ENCODE measurements around the gene S100PBP.
A peak's percentile ranks its signal among the peaks of the same experiment; 100 is the strongest.
"Not testable (repeated sequence)": the region's sequence is repeated elsewhere in the genome, so short reads cannot be mapped to it uniquely, and the experiment has no call there.

The S100PBP gene

DNA sequence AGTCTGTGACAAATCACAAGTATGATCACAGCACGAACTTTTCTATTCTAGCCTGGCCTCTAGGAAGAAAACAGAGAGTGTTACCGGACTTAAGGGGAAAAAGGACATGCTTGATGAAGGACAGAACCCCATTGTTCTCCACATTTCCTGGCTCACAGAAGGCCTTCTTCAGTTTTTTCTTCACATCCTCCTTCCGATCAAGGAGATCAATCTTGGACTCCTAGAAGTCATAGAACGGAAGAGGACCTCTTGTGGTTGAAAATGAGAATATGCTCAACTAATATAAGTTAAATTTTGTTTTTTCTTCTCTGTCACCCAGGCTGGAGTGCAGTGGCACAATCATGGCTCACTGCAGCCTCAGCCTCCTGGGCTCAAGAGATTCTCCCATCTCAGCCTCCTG is 30.6 kb upstream of the S100PBP start:
- no peak for DNase-seq
- no peak for ATAC-seq

DNA sequence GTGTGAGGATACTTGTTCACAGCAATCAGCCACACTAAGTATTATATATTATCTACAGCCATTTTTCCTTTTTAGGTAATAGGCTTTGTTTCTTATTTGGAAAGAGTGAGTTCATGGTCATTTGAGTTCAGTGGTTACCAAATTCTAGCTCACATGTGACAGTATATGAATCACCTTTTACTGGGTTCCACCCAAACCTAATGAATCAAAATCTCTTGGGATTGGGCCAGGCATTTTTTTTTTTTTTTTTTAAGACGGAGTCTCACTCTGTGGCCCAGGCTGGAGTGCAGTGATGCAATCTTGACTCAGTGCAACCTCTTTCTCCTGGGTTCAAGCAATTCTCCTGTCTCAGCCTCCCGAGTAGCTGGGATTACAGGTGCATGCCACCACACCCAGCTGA is 28.1 kb upstream of the S100PBP start:
- ATAC-seq: peak; percentile 52
- DNase-seq: not testable (repeated sequence)

DNA sequence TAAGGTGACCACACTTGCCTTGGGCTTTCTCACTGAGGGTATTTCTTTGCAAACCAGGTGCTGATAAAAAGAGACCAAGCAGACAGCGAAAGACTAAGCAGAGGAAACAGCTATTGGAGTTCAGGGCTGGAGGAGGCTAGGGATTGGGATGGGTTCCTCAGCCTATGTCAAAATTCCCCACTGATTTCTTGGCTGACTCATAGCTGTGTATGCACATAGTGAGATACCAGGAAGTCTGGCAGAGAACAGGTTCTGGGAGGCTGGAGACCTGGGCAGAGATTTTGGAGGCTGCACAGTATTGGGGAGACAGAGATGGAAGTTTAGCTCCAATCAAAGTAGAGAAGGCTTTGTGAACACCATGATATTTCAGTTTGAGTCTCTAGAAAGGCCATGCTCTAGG is 25.6 kb upstream of the S100PBP start:
- ATAC-seq (no peak), DNase-seq (no peak)

DNA sequence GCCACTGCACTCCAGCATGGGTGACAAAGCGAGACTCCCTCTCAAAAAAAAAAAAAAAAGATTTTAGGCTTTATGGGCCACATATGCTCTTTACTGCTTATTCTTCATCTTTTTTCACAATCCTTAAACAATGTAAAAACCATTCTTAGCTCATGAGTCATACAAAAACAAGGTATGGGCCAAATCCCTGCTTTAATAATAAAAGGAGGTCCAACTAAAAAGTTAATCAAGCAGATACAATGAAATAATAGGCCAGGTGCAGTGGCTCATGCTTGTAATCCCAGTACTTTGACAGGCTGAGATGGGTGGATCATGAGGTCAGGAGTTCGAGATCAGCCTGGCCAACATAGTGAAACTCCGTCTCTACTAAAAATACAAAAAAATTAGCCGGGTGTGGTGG is 21.7 kb upstream of the S100PBP start:
- DNase-seq, ATAC-seq: not testable (repeated sequence)

DNA sequence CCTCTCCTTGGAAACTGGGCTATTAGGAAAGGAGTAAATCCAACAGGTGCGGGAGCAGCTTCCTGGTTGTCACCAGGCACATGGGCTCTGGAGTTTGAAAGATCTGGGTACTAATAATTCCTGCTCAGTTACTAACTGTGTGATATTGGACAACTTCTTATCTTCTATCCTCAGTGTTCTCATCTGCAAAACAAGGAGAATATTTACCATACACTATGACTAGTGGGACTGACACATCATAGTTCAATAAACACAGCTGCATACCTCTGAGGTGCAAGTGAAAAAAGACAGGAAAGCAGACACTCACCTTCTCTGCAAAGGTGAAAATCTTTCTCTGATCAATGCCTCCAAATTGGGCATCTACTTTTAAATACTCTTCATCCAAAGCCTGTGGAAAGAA is 20.0 kb upstream of the S100PBP start:
- ATAC-seq (no peak), DNase-seq (no peak)

DNA sequence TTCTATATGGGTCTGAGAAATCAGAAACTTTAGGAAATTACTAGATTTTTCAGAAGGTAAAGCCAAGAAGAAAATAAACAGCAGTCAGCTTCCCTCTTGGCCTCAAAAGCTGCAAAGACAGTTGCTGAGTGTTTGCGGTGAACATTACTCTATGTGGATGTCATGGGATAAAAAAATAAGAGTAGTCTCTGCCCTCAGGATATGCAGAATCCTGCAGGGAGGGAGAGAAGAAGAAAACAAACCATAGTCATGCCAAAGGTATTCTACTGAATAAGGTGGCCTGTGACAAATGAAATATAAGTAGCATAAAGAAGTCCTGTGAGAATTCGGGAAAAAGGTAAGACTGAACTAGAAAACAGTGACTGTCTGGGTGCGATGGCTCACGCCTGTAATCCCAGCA is 19.3 kb upstream of the S100PBP start:
- ATAC-seq: no peak

DNA sequence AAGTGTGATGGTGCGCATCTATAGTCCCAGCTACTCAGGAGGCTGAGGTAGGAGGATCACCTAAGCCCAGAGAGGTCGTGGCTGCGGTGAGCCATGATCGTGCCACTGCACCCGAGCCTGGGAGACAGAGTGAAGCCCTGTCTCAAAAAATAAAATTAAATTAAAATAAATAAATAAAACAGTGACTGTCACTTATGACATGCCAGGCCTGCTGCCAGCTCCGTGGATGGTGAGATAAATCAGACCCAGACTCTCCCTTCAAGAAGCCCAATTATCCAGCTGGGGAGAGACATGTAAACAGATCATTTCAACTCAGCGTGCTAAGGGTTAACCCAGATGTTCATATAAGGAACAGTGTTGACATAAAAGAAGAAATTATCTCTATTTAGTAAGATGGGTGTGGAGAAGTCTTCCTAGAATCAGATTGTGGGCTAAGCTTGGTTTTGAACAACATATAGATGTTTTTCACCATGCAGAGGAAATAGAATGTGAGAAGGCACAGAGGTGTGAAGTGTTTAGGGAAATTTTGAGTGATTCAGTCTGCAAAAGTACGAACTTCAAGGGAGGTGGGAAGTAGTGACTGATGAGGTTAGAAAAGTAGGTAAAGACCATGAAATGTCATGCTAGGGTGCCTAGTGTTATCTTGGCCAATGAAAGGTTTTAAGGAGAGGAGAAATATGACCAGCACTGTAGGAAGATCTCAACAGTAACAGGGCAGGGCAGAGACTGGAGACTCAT is 18.6 kb upstream of the S100PBP start:
- ATAC-seq (peak; percentile 90), DNase-seq (peak; percentile 13)

More for the DNA sequence above, 19.3 kb upstream of the S100PBP start:
- DNase-seq: no peak

DNA sequence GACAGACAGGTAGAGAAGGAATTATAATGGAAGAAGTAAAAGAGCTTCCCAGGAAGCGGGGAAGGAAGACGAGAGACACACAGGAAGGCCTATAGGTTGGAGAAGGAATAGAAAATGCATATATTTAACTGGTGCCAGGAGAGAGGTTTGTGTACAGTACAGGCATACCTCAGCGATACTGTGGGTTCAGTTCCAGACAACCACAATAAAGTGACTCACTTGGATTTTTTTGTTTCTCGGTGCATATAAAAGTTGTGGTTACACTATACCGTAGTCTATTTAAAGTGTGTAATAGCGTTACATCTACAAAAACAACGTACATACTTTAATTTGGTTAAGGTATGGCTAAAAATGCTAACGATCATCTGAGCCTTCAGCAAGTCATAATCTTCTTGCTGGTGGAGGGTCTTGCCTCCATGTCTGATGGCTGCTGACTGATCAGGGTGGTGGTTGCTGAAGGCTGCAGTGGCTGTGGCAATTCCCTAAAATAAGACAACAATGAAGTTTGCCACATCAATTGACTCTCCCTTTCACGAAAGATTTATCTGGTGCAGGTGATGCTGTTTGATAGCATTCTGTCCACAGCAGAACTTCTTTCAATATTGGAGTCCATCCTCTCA is 16.2 kb upstream of the S100PBP start:
- DNase-seq: peak; percentile 27
- peak; percentile 74 for ATAC-seq

DNA sequence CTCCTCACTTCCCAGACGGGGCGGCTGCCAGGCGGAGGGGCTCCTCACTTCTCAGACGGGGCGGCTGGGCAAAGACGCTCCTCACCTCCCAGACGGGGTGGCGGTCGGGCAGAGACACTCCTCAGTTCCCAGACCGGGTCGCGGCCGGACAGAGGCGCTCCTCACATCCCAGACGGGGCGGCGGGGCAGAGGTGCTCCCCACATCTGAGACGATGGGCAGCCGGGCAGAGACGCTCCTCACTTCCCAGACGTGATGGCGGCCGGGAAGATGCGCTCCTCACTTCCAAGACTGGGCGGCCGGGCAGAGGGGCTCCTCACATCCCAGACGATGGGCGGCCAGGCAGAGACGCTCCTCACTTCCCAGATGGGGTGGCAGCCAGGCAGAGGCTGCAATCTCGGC is 13.0 kb upstream of the S100PBP start:
- not testable (repeated sequence) for DNase-seq, ATAC-seq

DNA sequence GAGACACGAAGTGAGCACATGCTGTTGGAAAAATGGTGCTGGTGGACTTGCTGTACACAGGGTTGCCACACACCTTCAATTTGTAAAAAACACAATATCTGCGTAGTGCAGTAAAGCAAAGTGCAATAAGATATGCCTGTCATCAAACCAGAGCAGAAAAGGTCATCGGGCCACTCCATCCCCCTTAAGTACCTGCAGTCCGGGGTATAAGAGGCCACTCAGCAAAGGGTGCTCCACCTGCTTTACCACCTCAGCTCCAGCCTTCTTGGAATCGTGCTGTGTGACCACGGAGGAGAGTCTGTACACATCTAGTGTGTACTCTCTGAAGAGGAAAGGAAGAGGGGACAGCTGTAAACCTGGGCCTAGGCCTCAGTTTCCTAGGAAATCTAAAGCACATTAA is 11.2 kb upstream of the S100PBP start:
- no peak for ATAC-seq

DNA sequence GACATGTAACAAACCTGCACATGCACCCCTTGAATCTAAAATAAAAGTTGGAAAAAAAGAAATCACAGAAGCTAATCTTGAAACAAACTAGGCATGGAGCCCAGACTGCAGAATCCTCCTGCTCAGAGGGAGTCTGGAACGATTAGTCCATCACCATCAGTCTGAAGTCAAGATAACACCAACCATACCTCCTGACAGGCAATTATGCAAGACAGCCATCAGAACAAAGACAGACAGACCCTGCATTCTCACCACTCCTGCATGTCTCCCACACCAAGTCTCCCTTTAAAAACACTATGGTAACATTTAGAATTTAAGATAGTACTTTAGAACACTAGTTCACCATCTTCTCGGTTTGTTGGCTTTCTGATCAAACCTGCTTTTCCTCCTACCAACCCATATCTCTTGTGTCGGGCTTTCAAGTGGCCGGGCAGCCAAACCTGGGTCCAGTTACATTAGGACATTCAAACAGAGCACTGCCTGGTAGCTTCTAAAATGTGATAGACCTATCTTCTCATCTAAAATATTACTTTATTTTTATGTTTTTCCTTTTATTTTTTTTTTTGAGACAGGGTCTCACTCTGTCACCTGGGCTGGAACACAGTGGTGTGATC is 10.4 kb upstream of the S100PBP start:
- ATAC-seq (no peak), DNase-seq (no peak)

More for the DNA sequence above, 11.2 kb upstream of the S100PBP start:
- no peak for DNase-seq

DNA sequence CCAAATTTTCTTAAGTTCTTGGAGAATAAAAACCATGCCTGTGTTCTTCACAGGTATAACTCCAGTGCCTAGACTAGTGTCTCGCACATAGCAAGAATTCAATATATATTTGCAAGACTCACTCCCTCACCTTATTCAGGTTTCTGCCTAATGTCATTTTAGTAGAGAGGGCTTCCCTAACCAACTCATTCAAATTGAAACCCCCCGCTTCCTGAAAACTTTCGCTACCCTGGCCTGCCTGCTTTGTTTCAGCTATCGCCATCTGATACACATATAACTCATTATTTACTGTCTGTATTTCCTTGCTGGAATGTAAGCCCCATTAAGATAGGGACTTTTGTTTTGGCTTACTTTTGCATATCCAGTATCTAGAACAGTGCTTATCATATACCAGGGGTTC is 8.9 kb upstream of the S100PBP start:
- DNase-seq: no peak
- no peak for ATAC-seq

DNA sequence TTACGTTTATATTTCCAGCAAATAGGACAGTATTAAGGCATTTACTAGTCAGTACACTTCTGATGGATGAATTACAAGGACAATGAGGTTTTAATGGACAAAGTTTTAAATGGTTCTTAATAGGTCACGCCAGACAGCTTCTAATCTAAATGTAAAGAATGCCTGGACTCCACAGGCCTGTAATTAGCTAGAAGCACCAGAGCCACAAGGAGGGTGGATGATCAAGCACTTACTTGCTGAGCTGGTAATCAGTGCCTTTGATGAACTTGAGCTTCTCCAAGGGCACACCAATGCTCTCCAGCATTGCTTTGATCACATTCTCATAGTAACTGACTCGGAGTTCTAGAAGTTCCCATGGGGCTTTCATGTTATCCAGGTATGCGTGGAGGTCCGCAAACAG is 7.1 kb upstream of the S100PBP start:
- ATAC-seq (no peak), DNase-seq (no peak)

DNA sequence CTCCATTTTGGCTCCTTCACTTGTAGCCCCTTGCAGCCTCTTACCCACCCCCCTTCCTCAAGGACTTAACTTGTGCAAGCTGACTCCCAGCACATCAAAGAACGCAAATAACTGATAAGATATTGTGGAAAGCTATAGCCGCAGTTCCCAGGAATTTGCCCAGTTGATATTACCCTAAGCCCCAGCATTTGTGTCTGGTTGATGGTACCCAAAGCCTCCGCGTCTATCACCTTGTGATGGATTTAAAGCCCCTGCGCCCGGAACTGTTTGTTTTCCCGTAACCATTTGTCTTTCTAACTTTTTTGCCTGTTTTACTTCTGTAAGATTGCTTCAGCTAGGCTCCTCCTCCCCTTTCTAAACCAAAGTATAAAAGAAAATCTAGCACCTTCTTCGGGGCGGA is 6.2 kb upstream of the S100PBP start:
- ATAC-seq: no peak
- DNase-seq: no peak

DNA sequence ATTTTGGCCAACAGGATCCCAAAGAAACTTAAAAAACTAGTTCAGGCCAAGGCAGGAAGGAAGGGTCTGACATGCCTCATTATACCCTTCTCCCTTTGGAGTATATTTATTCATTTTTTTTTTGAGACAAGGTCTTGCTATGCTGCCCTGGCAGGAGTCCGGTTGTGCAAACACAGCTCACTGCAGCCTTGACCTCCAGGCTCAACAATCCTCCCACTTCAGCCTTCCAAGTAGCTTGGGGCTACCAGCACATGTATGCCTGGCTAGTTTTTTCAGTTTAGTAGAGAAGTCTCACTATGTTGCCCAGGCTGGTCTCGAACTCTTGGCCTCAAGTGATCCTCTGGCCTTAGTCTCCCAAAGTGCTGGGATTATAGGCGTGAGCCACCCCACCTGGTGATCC is 5.5 kb upstream of the S100PBP start:
- ATAC-seq (no peak), DNase-seq (no peak)

DNA sequence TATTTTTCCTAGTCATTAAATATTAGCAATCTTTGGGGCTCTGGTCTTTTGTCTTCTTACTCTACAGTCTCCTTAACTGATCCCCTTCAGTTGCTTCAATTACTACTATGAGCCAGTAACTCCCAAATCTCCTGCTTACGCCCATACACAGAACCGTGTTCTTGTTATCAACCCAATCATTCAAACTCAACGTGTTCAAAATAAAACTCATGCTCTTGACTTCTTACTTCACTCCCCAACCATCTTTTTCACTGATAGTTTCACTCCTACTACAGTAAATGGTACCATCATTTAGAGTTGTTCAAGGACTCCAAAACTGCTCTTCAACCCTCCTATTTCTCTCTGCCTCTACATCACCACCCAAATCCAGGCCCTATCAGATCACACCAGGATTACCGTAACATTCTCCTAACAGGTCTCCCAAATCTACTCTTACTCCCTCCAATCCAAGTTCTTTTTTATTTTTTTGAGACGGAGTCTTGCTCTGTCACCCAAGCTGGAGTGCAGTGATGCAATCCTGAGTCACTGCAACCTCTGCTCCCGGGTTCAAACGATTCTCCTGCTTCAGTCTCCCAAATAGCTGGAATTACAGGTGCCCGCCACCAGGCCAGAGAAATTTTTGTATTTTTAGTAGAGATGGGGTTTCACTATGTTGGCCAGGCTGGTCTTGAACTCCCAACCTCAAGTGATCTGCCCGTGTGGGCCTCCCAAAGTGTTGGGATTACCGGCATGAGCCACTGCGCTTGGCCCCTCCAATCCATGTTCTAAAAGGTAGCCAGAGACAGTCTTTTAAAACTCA is 3.3 kb upstream of the S100PBP start:
- ATAC-seq: no peak
- DNase-seq: no peak

DNA sequence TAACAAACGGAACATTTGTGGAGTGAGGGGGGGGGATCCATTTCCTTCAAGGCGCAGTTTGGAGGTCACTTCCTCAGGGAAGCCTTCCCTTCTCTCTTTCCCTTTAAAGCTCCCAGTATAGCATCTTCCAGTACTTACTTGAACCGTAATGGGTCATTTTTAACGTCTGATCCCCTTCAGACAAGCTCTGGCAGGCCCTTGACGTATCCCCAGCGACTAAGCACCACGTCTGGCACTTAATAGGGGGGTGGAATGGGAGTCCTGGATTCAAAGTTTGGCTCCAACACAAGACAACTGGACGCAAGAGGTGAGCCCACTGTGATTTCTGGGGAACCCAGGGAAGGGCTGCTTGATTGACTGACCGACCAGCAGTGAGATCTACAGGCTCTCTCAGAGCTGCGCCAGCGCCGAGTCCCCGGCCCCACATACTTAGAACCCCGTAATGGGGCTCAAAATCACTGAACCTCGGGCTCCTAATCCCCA is 736 bp upstream of the S100PBP start:
- DNase-seq (no peak), ATAC-seq (no peak)

DNA sequence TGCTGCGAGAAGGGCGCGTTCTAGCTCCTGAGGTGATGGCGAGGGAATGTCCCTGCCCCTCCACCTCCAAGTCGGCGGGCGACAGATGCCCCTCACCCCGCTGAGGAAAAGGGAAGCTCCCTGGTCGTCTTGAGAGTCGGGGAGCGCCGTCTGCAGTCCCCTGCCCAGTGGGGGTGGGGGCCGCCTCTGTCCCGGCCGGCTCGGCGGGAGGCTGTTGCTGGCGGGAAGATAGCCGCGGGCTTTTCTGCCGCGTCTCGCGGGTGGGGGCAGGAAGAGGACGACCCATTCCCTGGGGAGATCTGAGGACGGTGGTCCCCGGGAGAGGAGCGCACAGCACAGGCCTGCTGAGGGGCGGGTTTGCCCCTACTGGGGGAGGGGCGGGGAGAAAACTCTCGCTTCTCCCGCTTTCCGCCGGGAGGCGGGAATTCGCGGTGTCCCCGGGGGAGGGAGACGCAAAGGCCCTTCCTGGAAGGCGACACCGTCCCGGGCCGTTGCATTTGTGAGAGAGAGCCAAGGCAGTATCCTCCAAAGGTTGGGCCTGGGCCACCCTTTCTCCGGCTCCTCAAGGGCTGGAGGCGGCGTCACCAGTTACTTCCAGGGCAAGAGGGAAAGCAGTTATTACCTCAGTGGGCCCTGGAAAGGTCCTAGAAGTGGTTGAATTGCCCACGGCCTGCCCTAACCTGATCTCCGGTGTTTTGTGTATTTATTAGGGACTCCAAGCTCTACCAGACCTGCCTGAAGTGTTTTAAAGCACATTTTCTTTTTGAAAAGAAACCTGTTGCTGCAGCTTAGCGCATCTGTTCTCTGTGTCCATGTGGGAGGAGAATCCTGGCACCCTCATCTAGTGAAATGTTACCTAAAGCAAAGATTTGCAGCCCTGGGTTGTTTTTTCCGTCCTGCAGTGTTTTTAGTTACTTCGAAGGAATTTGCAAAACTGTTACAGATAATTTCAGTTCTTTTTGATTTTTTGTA is 648 bp downstream of the S100PBP start:
- ATAC-seq (peak; percentile 6), DNase-seq (no peak)

DNA sequence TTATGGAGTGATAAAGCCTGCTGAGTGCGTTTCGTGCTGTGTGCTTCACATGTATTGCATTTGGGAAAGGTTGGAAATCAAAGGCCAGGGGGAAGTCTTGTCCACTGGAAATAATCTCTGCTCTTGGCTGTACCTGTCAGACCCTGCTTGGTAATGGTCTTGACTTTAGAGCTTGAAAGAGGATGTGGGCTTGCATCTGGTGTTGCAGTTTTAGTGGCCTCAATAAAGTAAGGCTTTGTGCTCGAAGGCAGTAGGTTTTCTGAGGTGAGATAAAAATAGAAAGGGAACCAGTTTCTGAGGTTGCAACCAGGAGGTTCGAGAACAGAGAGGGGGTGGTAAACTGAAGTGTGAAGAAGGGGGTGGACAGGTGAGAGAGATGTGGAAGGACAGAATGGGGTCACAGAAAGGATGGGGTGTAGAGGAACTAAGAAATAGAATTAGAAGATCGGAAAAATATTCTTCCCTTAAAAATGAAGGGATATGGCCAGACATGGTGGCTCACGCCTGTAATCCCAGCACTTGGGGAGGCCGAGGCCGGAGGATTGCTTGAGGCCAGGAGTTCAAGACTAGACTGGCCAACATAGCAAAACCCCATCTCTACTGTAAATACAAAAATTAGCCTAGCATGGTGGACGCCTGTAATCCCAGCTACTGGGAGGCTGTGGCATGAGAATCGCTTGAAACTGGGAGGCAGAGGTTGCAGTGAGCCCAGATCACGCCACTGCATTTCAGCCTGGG is 1.5 kb downstream of the S100PBP start:
- ATAC-seq (no peak), DNase-seq (no peak)

DNA sequence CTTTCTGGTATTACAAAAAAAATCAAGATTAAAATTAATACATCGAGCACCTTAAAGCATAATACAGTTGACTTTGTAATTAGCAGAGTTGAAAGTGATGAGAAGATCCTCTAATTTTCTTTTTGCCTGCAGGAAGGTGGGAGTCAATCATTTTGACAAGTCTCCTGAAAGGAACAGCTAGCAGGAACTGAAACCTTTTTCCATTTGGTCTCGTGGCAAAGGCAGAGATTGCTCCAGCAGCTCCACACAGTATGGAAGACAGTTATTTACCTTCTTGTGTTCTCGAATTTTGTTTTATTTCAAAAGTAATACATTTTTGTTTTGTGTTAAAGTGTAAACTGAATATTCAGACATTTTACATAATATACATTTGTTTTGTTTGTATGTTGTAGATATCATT is 7.7 kb downstream of the S100PBP start:
- ATAC-seq (no peak), DNase-seq (no peak)

DNA sequence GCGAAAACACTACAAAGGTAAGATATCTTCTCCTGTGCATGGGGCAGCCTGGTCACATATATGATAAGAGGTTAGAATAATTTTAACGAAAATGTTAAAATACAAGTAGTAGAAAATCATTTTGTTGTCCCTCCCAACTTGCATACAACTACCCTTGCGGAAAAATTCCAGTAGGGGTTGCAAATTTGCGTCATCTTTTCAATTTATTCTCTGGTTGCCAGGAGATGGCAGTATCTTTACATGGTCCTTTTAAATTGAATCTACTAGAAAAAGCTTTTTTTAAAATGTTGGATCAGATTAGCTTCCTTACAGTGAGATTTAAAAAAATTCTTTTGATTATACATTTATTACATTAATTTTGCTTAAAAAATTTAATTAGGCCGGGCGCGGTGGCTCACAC is 10.9 kb downstream of the S100PBP start:
- ATAC-seq: no peak
- no peak for DNase-seq
